ENCODE results near the gene EFHC1.

EFHC1 gene

GRCh38 chr6:52553158-52553557 is 133.0 kb downstream of the EFHC1 start:
- DNase-seq (ENCODE audit: low read depth in 2 of 3, low spot score in 2 of 3) = no peak

GRCh38 chr6:52553719-52554118 is 133.6 kb downstream of the EFHC1 start:
- DNase-seq (ENCODE audit: low read depth in 2 of 3, low spot score in 2 of 3) = no peak

DNA sequence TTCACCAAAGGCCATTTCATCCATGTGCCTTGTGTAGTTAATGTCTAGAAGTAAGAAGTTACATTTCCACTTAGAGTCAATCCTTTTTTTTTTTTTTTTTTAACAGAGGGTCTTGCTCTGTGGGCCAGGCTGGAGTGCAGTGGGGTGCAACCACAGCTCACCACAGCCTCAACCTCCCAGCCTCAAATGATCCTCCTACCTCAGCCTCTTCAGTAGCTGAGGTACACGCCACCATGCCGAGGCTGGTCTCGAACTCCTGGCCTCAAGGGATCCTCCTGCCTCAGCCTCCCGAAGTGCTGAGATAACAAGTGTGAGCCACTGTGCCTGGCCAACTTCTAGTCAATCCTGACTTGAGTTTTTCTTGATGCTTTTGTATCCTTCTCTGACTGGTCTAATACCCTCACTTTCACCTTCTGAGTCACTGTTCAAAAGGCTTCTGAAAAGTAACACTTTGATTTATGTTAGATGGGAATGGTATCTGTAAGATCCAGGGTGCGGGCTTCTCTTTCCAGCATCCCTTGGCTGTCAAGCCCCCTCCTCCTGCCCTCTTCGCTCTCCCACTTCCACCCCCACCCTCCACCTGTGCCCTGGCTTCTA is 134.6 kb downstream of the EFHC1 start:
- DNase-seq (ENCODE audit: low read depth in 2 of 3, low spot score in 2 of 3) = no peak

GRCh38 chr6:52555518-52556233 is 135.5 kb downstream of the EFHC1 start:
- no peak for DNase-seq (ENCODE audit: low read depth in 2 of 3, low spot score in 2 of 3)

- DNase-seq (ENCODE audit: low read depth in 2 of 3, low spot score in 2 of 3) = no peak
Observed at GRCh38 chr6:52557389-52558265, 137.5 kb downstream of the EFHC1 start.

DNA sequence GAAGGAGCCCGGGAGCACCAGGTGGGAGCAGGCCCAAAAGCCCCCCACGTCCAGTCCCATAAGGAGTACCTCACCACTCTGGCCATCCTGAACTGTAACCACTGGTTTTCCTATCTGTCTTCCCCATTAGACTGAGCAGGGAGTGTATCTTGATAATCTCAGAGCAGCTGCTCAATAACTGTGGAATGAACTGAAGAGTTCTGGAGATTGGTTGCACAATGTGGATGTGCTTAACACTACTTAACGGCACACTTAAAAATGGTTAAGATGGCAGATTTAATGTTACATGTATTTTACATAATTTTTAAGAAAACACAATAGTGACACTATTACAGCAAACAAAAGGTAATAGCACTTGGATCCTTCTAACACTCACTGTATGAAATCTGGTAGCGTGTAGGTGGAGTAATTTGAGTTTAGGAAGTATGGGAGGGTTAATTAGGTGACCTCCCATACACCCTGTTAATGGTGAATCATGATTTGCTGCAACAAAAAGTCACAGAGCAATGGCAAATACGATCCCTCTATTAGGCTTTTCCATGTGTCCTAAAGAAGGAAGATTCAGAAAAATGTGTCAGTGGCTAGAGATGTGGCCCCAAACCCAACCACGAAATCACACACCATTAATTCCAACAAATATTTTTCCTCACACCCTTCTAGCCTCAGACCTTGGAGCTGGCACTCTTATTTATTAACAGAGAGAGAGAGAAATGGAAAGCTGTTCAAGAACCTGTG is 138.3 kb downstream of the EFHC1 start:
- DNase-seq (ENCODE audit: low read depth in 2 of 3, low spot score in 2 of 3) = no peak

- no peak for DNase-seq (ENCODE audit: low read depth in 2 of 3, low spot score in 2 of 3)
Observed at GRCh38 chr6:52560462-52560861, 140.3 kb downstream of the EFHC1 start.

- no peak for DNase-seq (ENCODE audit: low read depth in 2 of 3, low spot score in 2 of 3)
Observed at GRCh38 chr6:52562911-52563310, 142.8 kb downstream of the EFHC1 start.

DNA sequence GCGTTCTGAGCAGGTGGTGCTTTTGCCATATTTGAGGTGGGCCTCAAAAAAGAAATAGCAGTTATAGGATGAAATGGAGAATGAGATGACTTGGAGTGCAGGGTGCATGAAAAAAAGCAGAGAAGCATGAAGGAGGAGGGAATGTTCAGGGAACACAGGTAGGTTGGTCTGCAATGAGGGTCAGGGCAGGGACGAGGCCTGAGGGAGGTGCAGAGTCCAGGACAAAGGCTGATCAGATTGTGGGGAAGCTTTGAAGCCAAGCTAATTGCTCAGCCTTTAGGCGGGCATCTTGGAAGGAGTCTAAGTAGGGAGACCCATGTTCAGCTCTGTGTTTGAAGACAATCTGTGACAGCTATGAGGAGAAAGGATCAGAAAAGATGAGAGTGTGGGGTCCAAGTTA is 144.7 kb downstream of the EFHC1 start:
- no peak for DNase-seq (ENCODE audit: low read depth in 2 of 3, low spot score in 2 of 3)

- no peak for DNase-seq (ENCODE audit: low read depth in 2 of 3, low spot score in 2 of 3)
Observed at GRCh38 chr6:52566201-52566600, 146.1 kb downstream of the EFHC1 start.

- DNase-seq (ENCODE audit: low read depth in 2 of 3, low spot score in 2 of 3) = no peak
Observed at GRCh38 chr6:52566853-52567279, 146.7 kb downstream of the EFHC1 start.

GRCh38 chr6:52568320-52568719 is 148.2 kb downstream of the EFHC1 start:
- no peak for DNase-seq (ENCODE audit: low read depth in 2 of 3, low spot score in 2 of 3)

GRCh38 chr6:52570291-52570700 is 150.2 kb downstream of the EFHC1 start:
- no peak for DNase-seq (ENCODE audit: low read depth in 2 of 3, low spot score in 2 of 3)

- DNase-seq (ENCODE audit: low read depth in 2 of 3, low spot score in 2 of 3) = no peak
Observed at GRCh38 chr6:52571099-52571755, 151.1 kb downstream of the EFHC1 start.

GRCh38 chr6:52572536-52572935 is 152.4 kb downstream of the EFHC1 start:
- DNase-seq (ENCODE audit: low read depth in 2 of 3, low spot score in 2 of 3) = no peak

DNA sequence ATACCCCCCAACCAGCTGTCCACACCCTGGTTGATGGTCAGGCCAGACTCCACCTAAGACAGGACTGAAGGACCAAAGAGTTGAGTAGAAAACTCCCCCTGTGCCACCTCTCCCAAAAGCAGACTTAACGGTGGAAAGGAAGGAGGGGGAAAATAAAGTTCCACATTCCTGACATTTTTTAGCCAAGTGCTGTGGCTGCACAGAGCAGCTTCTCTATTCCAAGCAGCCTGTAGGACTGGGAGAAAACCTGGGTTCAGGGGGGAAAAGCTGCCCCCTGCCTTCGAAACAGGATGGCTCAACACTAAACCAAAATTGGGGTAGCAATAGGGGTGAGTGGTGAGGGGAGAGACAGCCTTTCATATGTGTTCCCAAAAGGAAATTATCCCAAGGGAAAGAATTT is 153.2 kb downstream of the EFHC1 start:
- DNase-seq (ENCODE audit: low read depth in 2 of 3, low spot score in 2 of 3) = no peak
